C4-2B (cell line): Measurements from ENCODE around the gene ILDR2.

ENCODE experiments used
- H3K27ac ChIP-seq: fragments of 450-650 bp; 2 replicates; pipeline ENCODE4 v1.5.1; 2017
- CTCF ChIP-seq: fragments of 450-650 bp; conservative IDR thresholded peaks from 2 replicates; pipeline ENCODE4 v1.5.1; 2017; ENCODE audit warnings: mild to moderate bottlenecking
- ZFX ChIP-seq: fragments of 450-650 bp; IDR thresholded peaks from 2 replicates; pipeline ENCODE4 v1.6.1; 2017

Gene ILDR2

GRCh38 chr1:166874464-166874863 is 100.9 kb downstream of the ILDR2 start:
- no peak for TF ChIP-seq CTCF
- no peak overlapping the region for H3K27ac ChIP-seq

- no peak for TF ChIP-seq ZFX
- TF ChIP-seq CTCF = no peak
- H3K27ac ChIP-seq = no peak overlapping the region
These were observed 104.8 kb downstream of the ILDR2 start for GRCh38 chr1:166870584-166870983.

GRCh38 chr1:166869318-166870099 is 105.8 kb downstream of the ILDR2 start:
- TF ChIP-seq CTCF (no peak), ZFX (no peak)
- no peak overlapping the region for H3K27ac ChIP-seq

GRCh38 chr1:166868639-166869038 is 106.7 kb downstream of the ILDR2 start:
- no peak overlapping the region for H3K27ac ChIP-seq
- TF ChIP-seq CTCF = no peak
- no peak for TF ChIP-seq ZFX

- no peak overlapping the region for H3K27ac ChIP-seq
- TF ChIP-seq ZFX (no peak), CTCF (no peak)
These were observed 109.4 kb downstream of the ILDR2 start for GRCh38 chr1:166865926-166866325.

GRCh38 chr1:166859597-166859996 is 115.7 kb downstream of the ILDR2 start:
- no peak overlapping the region for H3K27ac ChIP-seq
- TF ChIP-seq ZFX (no peak), CTCF (no peak)

- H3K27ac ChIP-seq = no peak overlapping the region
- TF ChIP-seq CTCF (no peak), ZFX (no peak)
These were observed 116.5 kb downstream of the ILDR2 start for GRCh38 chr1:166858726-166859419.
